ENCODE data around the gene ZNF382.

Gene ZNF382

DNA sequence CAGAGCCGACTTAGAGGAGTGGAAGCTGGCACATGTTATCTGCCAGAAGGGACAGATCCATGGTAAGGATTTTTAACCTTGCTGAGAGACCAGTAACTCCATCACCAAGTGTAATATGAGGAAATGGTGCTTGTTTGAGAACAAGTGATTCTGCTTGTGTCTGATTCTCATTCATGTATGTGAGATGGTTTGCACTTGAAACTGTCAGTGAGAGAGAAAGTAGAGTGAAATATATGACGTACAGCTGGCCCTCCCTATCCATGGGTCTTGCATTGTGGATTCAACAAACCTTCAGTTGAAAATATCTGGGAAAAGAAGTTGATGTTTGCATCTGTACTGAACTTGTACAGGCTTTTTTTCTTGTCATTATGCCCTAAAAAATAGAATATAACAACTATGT, 63.5 kb downstream of the ZNF382 start:
- DNase-seq (ENCODE audit: low read depth) = no peak
- TF ChIP-seq CTCF (IDR thresholded peaks at IDR 0.05; ENCODE audit: low read depth, low read length) (no peak), POLR2A (IDR thresholded peaks at IDR 0.05; ENCODE audit: extremely low read depth, insufficient read length) (no peak), MYC (IDR thresholded peaks at IDR 0.05; ENCODE audit: low read depth, low read length) (no peak)
- TF ChIP-seq, protein P1, sequence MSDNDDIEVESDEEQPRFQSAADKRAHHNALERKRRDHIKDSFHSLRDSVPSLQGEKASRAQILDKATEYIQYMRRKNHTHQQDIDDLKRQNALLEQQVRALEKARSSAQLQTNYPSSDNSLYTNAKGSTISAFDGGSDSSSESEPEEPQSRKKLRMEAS (IDR thresholded peaks at IDR 0.05; ENCODE audit: low read depth, low read length) = no peak
- no peak overlapping the region for H3K4me3 ChIP-seq (ENCODE audit: low read depth, low read length)

- no peak overlapping the region for H3K4me3 ChIP-seq (ENCODE audit: low read depth, low read length)
- no peak for TF ChIP-seq MYC (IDR thresholded peaks at IDR 0.05; ENCODE audit: low read depth, low read length)
- no peak for TF ChIP-seq POLR2A (IDR thresholded peaks at IDR 0.05; ENCODE audit: extremely low read depth, insufficient read length)
- TF ChIP-seq, protein P1 (IDR thresholded peaks at IDR 0.05; ENCODE audit: low read depth, low read length) = no peak
- TF ChIP-seq CTCF (IDR thresholded peaks at IDR 0.05; ENCODE audit: low read depth, low read length) = no peak
- no peak for DNase-seq (ENCODE audit: low read depth)
Observed at GRCh38 chr19:36672368-36672767, 67.3 kb downstream of the ZNF382 start.

DNA sequence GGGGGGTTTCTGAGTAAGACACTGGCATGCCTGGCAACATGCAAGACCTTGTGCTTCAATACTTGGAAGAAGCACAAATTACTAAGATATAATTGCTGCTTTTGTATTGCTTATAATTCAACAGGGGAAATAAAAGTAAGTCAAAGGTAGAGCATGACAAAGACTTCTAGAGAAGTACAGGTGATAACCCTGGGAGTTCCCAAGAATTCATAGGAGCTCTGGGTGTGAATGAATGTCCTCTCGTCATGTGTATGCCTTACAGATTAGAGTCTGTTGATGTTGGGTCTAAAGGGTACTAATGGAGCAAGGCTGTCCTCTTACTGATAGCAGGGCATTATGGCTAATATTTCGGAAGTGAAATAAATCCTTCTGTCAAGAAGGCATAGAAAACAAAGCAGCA, 69.1 kb downstream of the ZNF382 start:
- TF ChIP-seq CTCF (IDR thresholded peaks at IDR 0.05; ENCODE audit: low read depth, low read length) (no peak), MYC (IDR thresholded peaks at IDR 0.05; ENCODE audit: low read depth, low read length) (no peak), POLR2A (IDR thresholded peaks at IDR 0.05; ENCODE audit: extremely low read depth, insufficient read length) (no peak)
- TF ChIP-seq, protein P1 (IDR thresholded peaks at IDR 0.05; ENCODE audit: low read depth, low read length) = no peak
- no peak overlapping the region for H3K4me3 ChIP-seq (ENCODE audit: low read depth, low read length)
- no peak for DNase-seq (ENCODE audit: low read depth)

GRCh38 chr19:36679455-36679854, 74.3 kb downstream of the ZNF382 start:
- no peak for TF ChIP-seq CTCF (IDR thresholded peaks at IDR 0.05; ENCODE audit: low read depth, low read length)
- no peak overlapping the region for H3K4me3 ChIP-seq (ENCODE audit: low read depth, low read length)
- DNase-seq (ENCODE audit: low read depth) = no peak
